GM12878 (cell line): ENCODE measurements around the gene CFAP157.

Experiments
- BHLHE40 ChIP-seq, 2 experiments: fragments of 450-650 bp in 1 of 2; IDR thresholded peaks; 2 replicates each; pipeline ENCODE4 v1.6.1; 2011 to 2017; ENCODE audit warnings: low read depth in 2 of 2, borderline replicate concordance in 1 of 2, improper control_type of control experiment in 1 of 2, low read length in 1 of 2, mild to moderate bottlenecking in 1 of 2
- MYC ChIP-seq: IDR thresholded peaks from 2 replicates; pipeline ENCODE4 v1.6.1; 2011; ENCODE audit warnings: mild to moderate bottlenecking, low read length, moderate library complexity, inconsistent platforms; ENCODE audit not compliant: insufficient read depth, insufficient replicate concordance, insufficient read length, severe bottlenecking
- POLR2AphosphoS5 ChIP-seq: IDR thresholded peaks from 2 replicates; pipeline ENCODE4 v1.6.1; 2011; ENCODE audit warnings: mild to moderate bottlenecking, low read length, inconsistent platforms
- RFX5 ChIP-seq: IDR thresholded peaks from 2 replicates; pipeline ENCODE4 v1.6.1; 2011; ENCODE audit warnings: low read depth, low read length, improper control_type of control experiment
- RUNX3 ChIP-seq: IDR thresholded peaks from 2 replicates; pipeline ENCODE4 v1.6.1; 2012; ENCODE audit warnings: low read length, inconsistent platforms
- SUPT20H ChIP-seq: IDR thresholded peaks from 2 replicates; pipeline ENCODE4 v1.6.1; 2011; ENCODE audit warnings: low read depth, mild to moderate bottlenecking, low read length, moderate library complexity, borderline replicate concordance; ENCODE audit not compliant: control insufficient read depth
- TAF1 ChIP-seq: IDR thresholded peaks from 2 replicates; pipeline ENCODE4 v1.6.1; 2011; ENCODE audit warnings: mild to moderate bottlenecking, low read depth, low read length, borderline replicate concordance
- ZZZ3 ChIP-seq: IDR thresholded peaks from 2 replicates; pipeline ENCODE4 v1.6.1; 2011; ENCODE audit warnings: low read depth; ENCODE audit not compliant: control insufficient read depth, insufficient read length

- TF ChIP-seq BHLHE40 (IDR thresholded peaks at IDR 0.05; ENCODE audit: borderline replicate concordance in 1 of 2, low read depth in 2 of 2, low read length in 1 of 2) (no peak), ZZZ3 (no peak), RUNX3 (no peak), RFX5 (no peak), SUPT20H (no peak), MYC (no peak), POLR2AphosphoS5 (no peak), TAF1 (no peak)
Measured at GRCh38 chr9:127739614-127740330, 33.0 kb downstream of the CFAP157 start.
